ENCODE data around the gene CSH1. TPM values are rescaled to one million over a fixed set of nuclear protein-coding genes. Genes with fewer than 3 reads are reported as not detected.
A peak's percentile ranks its signal among the peaks of the same experiment; 100 is the strongest.

The CSH1 gene
- total and polyA plus RNA-seq, 2 experiments from 2014 or later, result 0.68 TPM; not detected in 1

DNA sequence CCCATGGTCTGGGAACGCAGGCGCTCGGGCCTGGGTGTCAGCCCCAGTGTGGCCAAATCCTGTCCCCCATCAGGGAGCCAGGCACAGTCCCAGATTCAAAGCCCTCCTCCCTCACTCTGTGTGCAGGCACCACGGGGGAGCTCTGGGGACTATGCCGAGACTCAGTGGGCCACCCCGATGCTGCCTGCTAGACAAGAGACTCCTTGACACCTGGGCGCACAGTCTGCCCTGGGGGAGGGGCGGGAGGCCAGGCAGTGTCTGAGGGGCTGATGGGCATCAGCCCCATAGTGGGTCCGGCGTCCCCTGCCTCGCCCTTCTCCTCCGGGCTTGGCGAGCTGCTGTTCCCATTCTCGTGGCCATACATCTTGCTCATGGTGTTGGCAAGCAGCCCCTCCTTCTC lies 44.2 kb upstream of the CSH1 start (continued):
- TF ChIP-seq, protein P1, sequence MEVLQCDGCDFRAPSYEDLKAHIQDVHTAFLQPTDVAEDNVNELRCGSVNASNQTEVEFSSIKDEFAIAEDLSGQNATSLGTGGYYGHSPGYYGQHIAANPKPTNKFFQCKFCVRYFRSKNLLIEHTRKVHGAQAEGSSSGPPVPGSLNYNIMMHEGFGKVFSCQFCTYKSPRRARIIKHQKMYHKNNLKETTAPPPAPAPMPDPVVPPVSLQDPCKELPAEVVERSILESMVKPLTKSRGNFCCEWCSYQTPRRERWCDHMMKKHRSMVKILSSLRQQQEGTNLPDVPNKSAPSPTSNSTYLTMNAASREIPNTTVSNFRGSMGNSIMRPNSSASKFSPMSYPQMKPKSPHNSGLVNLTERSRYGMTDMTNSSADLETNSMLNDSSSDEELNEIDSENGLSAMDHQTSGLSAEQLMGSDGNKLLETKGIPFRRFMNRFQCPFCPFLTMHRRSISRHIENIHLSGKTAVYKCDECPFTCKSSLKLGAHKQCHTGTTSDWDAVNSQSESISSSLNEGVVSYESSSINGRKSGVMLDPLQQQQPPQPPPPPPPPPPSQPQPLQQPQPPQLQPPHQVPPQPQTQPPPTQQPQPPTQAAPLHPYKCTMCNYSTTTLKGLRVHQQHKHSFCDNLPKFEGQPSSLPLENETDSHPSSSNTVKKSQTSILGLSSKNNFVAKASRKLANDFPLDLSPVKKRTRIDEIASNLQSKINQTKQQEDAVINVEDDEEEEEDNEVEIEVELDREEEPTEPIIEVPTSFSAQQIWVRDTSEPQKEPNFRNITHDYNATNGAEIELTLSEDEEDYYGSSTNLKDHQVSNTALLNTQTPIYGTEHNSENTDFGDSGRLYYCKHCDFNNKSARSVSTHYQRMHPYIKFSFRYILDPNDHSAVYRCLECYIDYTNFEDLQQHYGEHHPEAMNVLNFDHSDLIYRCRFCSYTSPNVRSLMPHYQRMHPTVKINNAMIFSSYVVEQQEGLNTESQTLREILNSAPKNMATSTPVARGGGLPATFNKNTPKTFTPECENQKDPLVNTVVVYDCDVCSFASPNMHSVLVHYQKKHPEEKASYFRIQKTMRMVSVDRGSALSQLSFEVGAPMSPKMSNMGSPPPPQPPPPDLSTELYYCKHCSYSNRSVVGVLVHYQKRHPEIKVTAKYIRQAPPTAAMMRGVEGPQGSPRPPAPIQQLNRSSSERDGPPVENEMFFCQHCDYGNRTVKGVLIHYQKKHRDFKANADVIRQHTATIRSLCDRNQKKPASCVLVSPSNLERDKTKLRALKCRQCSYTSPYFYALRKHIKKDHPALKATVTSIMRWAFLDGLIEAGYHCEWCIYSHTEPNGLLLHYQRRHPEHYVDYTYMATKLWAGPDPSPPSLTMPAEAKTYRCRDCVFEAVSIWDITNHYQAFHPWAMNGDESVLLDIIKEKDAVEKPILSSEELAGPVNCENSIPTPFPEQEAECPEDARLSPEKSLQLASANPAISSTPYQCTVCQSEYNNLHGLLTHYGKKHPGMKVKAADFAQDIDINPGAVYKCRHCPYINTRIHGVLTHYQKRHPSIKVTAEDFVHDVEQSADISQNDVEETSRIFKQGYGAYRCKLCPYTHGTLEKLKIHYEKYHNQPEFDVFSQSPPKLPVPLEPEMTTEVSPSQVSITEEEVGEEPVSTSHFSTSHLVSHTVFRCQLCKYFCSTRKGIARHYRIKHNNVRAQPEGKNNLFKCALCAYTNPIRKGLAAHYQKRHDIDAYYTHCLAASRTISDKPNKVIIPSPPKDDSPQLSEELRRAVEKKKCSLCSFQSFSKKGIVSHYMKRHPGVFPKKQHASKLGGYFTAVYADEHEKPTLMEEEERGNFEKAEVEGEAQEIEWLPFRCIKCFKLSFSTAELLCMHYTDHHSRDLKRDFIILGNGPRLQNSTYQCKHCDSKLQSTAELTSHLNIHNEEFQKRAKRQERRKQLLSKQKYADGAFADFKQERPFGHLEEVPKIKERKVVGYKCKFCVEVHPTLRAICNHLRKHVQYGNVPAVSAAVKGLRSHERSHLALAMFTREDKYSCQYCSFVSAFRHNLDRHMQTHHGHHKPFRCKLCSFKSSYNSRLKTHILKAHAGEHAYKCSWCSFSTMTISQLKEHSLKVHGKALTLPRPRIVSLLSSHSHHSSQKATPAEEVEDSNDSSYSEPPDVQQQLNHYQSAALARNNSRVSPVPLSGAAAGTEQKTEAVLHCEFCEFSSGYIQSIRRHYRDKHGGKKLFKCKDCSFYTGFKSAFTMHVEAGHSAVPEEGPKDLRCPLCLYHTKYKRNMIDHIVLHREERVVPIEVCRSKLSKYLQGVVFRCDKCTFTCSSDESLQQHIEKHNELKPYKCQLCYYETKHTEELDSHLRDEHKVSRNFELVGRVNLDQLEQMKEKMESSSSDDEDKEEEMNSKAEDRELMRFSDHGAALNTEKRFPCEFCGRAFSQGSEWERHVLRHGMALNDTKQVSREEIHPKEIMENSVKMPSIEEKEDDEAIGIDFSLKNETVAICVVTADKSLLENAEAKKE (CRISPR knock-in tag; IDR thresholded peaks at IDR 0.05), result no peak
- TF ChIP-seq NANOG (IDR thresholded peaks at IDR 0.05; ENCODE audit: borderline replicate concordance) (no peak), EZH2 (IDR thresholded peaks at IDR 0.05; ENCODE audit: low read depth, unreplicated experiment) (no peak), CREB1 (CRISPR knock-in tag; IDR thresholded peaks at IDR 0.05; ENCODE audit: low read depth) (no peak), ZNF114 (CRISPR knock-in tag; IDR thresholded peaks at IDR 0.05) (no peak)

DNA sequence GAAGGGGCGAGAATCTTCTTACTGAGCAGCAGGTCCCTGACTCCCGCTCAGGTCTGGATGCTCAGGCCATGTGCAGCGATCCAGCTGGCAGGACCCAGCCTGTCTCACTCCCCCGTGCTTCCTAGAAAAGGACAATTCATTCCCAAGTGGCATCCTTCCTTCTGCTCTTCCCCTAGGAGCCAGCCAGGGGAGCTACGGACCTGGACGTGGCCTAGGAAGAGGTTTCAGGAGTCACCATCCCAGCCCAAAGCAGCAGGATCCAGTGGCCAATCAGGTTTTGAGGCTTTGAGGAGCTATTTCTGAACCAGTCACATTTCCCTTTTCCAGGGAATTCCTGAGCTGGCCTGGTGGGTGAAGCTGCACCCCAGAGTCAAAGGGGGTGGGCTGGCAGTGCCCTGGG lies 43.5 kb upstream of the CSH1 start:
- Mint-ChIP-seq H3K9me3 (no peaks in the 10 kb centered on the region; the same call in 2 of the 3 replicates), H3K27ac (no peak overlapping the region), H3K4me3 (no peak overlapping the region), H3K36me3 (ENCODE audit: low read depth) (peaks cover 30% of the 10 kb centered on the region), H3K4me1 (peaks cover 4% of the 10 kb centered on the region; the same call in 2 of the 3 replicates), H3K27me3 (ENCODE audit: insufficient read depth, low read depth, poor library complexity) (peaks cover 2% of the 10 kb centered on the region)
- Histone ChIP-seq H2AFZ (no peak overlapping the region), H3K36me3 (ENCODE audit: insufficient read depth) (no peaks in the 10 kb centered on the region), H3K9me2 (ENCODE audit: insufficient read depth) (no peaks in the 10 kb centered on the region), H3K27ac (ENCODE audit: low read depth) (no peak overlapping the region), H3K27me3 (ENCODE audit: insufficient read depth) (no peaks in the 10 kb centered on the region), H4K20me1 (replicated peaks; ENCODE audit: insufficient read depth) (no peaks in the 10 kb centered on the region), H3K4me2 (no peak overlapping the region), H3K4me1 (ENCODE audit: insufficient read depth) (no peaks in the 10 kb centered on the region), H3K79me2 (replicated peaks; ENCODE audit: insufficient read depth) (no peaks in the 10 kb centered on the region), H3K4me3 (no peak overlapping the region), H3F3A (replicated peaks; ENCODE audit: low read depth) (no peaks in the 10 kb centered on the region)
- TF ChIP-seq EZH2phosphoT487 (IDR thresholded peaks at IDR 0.05; ENCODE audit: unreplicated experiment) (no peak), ZNF114 (CRISPR knock-in tag; IDR thresholded peaks at IDR 0.05) (no peak), EZH2 (IDR thresholded peaks at IDR 0.05; ENCODE audit: low read depth, unreplicated experiment) (no peak)
- TF ChIP-seq, protein P2, sequence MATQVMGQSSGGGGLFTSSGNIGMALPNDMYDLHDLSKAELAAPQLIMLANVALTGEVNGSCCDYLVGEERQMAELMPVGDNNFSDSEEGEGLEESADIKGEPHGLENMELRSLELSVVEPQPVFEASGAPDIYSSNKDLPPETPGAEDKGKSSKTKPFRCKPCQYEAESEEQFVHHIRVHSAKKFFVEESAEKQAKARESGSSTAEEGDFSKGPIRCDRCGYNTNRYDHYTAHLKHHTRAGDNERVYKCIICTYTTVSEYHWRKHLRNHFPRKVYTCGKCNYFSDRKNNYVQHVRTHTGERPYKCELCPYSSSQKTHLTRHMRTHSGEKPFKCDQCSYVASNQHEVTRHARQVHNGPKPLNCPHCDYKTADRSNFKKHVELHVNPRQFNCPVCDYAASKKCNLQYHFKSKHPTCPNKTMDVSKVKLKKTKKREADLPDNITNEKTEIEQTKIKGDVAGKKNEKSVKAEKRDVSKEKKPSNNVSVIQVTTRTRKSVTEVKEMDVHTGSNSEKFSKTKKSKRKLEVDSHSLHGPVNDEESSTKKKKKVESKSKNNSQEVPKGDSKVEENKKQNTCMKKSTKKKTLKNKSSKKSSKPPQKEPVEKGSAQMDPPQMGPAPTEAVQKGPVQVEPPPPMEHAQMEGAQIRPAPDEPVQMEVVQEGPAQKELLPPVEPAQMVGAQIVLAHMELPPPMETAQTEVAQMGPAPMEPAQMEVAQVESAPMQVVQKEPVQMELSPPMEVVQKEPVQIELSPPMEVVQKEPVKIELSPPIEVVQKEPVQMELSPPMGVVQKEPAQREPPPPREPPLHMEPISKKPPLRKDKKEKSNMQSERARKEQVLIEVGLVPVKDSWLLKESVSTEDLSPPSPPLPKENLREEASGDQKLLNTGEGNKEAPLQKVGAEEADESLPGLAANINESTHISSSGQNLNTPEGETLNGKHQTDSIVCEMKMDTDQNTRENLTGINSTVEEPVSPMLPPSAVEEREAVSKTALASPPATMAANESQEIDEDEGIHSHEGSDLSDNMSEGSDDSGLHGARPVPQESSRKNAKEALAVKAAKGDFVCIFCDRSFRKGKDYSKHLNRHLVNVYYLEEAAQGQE (IDR thresholded peaks at IDR 0.05; ENCODE audit: unreplicated experiment), result no peak
- DNase-seq (ENCODE audit: low spot score) (peak; percentile 43), ATAC-seq (peak; percentile 47)

Measured in GM23338 (cell line).